Stimulated activated CD4-positive, alpha-beta T cell treated with anti-CD3 and anti-CD28 coated beads, Interleukin-12 subunit alpha, Interleukin-12 subunit beta, amount 100 ng/mL, for 4 hours (primary cell): ENCODE data around the gene BMP6.
"Not testable (repeated sequence)": the region's sequence is repeated elsewhere in the genome, so short reads cannot be mapped to it uniquely, and the experiment has no call there.

Source experiments
- DNase-seq: peaks from one replicate; pipeline ENCODE4 v3.0.0-alpha.2; 2020

The BMP6 gene

DNA sequence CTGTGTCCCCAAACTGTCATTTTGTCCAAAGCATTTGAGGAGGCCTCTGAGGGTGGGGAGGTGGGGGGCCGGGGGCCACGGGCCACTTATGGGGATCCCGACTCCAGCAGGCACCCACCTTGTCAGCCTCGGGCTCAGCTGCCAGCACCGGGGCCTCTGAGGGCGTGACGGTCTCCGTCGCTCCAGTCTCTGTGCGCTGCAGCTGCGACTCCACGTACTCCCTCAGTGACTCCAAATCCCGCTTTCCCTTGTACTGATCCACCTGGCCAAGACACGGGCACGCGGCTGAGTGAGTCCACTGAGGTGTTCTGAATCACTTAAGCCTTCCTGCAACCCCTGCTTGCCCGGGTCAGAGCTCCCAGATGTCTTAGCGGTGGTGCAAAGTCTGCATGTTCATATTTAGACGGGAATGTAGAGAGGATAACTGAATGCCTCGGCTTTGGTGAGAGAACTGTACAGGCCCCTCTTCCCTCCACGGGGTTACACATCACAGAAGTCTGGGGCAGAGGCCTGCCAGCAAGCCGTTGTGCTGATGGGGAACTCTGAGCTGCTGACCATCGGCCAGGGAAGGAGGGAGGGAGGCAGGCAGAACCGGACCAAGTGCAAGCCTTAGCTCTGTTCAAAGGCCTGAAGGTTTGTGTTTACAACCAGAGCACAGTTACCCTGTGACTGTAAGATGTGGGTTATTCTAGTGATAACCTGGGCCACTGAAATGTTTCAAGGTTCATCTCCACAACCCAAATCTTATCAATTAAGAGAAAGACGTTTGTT, 162.9 kb downstream of the BMP6 start:
- DNase-seq = no peak

DNA sequence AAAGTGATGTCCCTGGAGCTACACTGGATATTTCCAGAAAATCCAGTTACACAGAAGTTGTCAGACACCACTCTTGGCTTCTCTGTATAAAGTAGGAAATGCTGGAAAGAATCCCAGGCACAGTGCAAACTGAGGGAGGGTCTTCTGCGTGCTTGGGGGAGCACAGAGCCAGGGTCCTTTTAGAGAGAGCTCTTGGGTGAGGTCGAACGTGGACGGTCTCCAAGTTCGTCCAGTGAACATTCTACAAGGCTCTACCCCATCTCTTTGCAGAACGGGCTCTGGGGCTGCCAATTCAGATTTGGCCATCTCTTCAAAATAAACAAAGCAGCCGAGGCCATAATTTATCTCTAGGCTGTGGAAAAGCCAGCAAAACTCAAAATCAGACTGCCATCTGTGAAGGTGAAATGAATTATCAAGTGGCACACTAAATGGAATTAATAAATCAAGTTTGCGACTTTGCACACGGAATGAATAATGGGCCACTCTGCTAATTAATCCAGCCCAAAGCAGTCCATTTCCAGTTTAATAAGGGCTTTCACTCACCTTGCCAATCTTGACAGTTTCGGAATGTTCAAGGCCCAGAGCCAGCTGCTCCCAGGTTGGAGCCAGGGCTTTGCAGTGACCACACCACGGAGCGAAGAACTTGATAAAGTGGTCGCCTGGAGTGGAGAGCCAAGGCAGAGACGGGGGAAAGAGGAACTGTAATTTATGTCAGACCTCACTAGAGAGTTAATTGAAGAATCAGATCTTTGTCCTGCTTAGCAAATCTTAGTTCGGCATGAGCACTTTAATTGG, 165.4 kb downstream of the BMP6 start:
- DNase-seq = no peak

DNA sequence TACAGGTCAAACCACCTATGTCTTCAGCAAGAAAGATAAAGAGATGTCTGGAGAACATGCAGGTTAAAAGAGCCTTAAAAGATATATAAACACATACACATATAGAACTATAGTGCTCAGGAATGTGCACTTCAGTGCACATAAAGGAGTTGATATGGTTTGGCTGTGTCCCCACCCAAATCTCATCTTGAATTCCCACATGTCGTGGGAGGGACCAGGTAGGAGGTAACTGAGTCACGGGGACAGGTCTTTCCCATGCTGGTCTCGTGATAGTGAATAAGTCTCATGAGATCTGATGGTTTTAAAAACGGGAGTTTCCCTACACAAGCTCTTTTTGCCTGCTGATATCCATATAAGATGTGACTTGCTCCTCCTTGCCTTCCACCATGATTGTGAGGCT, 166.5 kb downstream of the BMP6 start:
- DNase-seq = not testable (repeated sequence)

DNA sequence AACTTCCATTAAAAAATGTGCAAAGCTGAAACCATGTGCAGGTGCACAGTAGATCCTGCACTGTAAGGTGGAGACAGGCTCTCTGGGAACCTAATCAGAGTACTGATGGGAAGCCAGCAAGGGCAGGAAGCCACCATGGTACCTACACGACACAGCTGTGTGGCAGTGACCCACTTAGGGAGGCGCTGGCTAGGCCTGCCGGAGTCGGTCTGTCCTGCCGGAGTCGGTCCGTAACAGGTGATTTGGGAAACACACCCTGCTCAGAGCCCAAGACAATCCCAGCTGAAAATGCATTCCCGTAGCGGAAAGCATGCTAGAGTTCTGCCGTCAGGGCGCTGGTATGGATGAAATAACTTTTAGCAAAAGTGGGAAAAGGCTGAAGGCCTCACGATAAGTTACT, 167.4 kb downstream of the BMP6 start:
- DNase-seq = no peak

DNA sequence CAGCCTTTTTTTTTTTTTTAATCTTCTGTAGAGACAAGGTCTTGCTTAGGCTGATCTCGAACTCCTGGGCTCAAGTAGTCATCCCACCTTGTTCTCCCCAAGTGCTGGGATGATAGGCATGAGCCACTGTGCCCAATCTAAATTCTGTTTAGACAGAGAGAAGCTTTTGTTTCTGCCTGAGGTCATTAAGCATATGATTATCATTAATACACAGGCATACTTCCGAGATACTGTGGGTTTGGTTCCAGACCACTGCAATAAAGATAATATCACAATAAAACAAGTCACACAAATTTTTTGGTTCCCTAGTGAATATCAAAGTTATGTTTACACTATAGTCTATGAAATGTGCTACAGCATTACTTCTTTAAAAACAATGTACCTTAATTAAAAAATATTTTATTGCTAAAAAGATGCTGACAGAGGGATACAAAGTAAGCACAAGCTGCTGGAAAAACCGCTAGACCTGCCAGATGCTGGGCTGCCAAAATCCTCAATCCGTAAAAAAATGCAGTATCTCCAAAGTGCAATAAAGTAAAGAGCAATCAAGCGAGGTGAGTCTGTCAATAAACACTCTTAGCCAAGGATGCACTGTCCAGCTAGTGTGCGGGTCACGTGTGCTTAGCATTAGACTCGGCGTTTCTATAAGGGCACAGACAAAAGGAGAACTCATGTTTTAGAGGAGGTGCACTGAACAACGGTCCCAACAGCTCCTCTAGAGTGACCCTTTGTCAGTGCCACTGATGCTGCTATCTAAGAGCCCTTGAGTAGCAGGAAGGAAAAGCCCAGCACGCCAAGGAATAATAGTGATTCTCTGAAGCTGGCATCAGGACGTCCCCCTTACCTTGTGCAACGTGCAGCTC, 168.6 kb downstream of the BMP6 start:
- no peak for DNase-seq

DNA sequence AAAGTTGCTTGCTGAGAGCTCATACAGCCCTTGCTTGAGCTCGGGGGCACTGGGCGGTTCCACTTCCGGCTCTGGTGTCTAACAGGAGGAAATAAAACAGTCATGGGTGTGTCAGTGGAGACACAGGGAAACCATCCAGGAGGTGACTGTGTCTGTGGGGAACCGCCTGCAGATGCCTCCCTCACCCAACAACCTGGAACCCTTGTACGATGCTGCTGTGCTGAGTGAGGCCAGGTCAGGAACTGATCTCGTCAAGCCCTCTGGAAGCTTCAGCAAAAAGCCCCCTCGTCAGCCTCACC, 169.2 kb downstream of the BMP6 start:
- no peak for DNase-seq

DNA sequence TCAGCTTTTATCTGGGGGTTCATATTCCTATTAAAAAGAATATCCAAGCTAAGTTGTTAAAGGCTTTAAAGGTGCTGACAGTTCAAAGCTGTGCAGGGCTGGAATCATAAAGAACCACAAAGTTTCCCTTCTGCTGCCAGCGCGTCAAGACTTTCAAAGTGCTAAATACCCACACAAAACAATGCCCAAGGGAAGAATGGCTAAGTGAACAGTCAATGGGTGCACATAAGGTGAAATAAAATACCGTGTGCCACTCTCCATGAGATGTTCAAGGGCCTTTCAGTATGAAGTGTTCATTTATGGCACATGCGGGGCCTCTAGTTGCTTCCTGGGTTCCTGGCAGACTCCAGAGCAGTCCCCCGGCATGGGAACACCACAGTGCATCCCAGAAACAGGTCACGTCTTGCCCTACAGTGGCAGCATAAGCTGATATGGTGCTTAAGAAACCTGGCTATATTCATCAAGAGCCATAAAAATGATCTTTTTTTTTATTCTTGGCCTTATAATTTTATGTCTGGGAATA, 170.6 kb downstream of the BMP6 start:
- no peak for DNase-seq

DNA sequence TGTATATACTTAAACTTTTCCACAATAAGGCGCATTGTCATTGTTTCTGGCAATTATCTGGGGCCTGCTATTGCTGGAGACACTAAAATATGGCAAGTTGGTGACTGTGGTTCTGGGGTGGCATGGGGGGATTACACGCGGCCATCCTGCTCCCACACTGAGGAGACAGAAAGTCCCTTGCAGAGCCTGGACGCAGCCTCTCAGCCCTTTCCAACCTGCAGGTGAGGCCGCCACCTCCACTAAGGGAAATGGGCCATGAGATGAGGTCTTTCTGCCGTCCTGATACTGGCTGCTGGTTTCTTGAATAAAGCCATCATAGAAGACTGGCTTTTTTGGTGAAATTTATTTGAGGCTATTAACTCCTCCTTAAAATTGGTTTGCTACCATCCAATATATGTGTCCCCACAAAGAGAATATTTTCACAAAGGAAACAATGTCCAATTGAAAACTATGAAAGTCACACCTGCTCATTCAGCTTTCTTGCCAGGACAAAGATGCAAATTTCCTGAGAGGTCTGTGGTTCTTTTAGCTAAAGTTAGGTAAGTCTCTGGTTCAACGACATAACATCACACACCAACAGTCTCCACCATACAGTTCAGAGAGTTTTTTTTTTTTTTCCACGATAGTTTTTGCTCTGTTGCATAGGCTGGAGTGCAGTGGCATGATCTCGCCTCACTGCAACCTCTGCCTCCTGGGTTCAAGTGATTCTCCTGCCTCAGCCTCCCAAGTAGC, 171.7 kb downstream of the BMP6 start:
- DNase-seq = no peak

DNA sequence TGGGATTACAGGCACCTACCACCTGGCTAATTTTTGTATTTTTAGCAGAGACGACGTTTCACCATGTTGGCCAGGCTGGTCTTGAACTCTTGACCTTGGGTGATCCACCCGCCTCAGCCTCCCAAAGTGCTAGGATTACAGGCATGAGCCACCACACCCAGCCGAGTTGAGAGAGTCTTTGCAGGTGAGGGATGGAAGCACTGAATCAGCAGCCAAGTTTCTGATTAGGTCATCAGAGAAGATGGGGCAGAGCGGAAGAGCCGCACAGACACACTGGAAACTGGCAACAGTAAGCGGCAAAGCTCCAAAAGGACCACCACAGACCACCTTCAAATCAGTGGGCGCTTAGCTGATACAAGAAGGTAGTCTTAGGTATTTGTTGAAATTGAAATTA, 172.3 kb downstream of the BMP6 start:
- DNase-seq = not testable (repeated sequence)

DNA sequence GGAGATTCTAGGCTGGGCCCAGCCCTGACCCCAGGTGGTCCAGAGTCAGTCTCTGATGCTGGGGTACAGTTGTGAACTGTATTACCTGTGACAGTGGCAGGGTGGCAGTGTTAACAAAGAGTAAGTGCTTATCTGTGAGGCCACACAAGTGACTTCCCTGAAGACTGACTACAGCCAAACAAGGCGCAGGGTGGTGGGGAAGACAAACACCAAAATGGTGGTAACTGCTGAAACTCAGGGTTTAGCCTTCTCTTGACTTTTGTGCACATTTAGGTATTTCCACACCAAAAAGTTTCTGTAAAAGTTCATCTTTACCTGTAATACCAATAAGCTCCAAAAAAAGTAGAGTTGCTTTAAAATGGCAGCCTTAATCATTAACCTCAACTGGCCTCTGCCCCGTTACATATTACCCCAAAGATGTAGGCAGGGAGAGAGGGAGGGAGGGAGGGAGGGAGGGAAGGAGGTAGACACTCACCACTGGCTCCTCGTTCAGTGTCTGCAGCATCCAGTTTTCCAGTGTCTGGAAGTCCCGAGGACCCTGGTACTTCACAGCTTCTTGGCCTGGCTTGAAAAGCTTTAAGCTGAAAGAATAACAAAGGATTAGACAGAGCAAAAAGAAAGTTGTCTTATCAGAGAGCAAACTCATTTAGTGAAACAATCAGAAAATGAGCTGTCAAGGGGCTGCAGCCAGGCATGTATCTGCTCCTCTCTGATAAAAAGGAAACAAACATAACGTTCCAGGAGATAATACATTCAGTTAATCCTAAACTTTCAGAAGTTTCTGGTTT, 173.4 kb downstream of the BMP6 start:
- no peak for DNase-seq

DNA sequence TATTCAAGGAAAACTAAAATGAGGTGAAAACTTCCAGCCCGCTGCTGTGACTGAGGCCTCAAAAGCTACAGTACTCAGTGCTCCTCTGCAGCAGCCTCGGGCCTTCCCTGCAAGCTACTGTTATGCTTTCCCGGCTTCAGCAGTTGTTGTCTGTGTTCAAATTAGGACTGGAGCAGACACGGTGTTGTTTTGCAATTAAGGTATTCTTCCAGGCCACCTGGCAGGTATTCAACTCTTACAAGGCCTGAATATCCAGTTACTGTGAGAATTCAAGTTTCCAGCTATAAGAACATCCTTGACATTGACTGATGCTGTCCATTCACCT, 174.0 kb downstream of the BMP6 start:
- no peak for DNase-seq

DNA sequence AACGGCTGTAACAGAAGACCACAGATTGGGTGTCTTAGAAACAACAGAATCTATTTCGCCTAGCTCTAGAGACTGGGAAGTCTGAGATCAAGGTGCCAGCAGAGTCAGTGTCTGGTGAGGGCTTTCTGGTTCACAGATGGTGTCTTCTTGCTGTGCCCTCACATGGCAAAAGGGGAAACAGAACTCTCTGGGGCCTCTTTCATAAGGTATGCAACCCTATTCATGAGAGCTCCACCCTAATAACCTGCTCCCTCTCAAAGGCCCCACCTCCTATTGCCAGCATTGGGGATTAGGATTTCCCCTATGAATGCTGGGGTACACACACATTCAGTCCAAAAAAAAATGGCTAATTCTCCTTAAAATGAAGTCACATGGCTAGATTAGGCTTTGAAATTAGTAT, 174.7 kb downstream of the BMP6 start:
- DNase-seq = no peak

DNA sequence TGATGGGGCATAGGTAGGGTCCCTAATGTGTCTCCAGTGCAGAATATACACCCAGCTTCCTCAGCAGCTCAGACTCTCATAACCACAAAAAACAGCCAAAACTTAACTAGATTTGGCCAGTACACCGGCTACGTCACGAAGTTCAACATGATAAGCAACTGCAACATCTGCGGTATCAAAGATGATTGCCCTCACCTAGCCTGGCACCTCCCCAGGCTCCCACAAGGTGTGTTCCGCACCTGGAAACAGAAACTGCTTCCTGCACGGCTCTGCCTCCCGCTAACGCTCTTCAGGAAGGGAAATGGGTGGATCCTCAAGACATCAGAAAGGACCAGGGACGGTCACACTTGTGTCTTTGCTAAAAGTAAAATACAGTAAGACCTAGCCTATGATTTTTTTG, 175.2 kb downstream of the BMP6 start:
- no peak for DNase-seq

DNA sequence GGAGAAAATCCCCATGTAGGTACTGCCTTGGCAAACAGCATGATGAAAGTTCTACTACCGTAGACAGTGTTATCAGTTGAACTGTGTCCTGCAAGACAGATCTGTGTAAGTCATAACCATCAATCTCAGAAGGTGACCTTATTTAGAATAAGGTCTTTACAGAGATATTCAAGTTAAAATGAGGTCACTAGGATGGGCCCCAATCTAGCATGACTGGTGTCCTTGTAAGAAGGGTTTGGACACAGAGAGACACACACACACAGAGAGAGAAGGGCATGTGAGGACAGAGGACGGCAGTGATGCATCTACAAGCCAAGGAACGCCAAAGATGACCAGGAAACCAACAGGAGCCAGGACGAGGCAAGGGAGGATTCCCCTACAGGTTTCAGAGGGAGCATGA, 175.9 kb downstream of the BMP6 start:
- DNase-seq = no peak

DNA sequence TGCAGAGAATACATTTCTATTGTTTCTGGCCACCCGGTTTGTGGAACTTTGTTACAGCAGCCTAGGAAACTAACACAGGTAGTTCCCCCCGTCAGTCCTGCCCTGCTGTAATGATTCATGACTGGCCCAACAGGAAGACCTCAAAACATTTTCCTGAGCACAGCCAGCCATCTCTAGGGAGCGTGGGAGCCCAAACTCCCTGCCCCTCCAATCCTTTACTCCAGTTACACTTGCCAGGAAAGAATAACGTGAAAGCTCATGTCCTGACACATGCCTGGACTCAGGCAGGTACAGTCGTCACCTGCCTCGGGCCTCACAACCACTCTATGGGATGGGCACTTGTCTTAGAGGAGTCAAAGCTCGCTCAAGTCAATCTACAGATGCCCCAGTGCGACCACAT, 176.3 kb downstream of the BMP6 start:
- DNase-seq = no peak

DNA sequence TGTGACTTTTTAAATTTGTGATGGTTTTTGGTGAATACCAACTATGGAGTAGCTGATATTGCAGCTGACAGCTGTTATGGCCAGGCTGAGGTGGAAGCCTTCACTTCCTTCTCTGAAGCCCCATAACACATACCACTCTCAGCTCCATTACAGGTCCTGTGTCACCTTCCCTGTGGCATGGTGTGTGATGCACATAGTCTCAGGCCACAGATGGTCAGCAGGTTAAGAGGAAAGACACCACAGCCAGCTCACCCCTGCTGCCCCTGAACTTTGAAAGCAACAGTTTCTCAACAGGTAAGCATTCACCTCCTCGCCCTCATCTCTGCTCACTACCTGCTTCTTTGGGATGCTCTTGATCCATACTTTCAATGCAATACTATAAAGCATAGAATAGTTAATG, 177.0 kb downstream of the BMP6 start:
- DNase-seq = no peak

DNA sequence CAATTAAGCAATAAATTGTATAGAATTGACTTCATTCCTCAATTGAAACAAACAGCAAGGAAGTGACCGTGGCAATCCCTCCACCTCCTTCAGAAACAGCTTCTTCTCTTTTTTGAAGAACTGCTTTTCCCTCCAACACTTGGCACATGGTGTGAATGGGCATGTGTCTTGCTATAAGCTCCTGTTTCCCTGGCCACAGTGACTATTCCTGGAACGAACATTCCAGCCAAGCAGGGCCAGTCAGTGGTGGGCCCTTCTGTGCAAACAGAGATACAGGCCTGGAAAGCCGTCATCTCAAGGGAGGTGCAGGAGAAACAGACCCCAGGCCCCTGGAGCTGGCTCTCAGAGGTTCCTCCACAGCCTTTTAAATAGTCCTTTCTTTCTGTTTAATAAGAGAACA, 177.8 kb downstream of the BMP6 start:
- no peak for DNase-seq

DNA sequence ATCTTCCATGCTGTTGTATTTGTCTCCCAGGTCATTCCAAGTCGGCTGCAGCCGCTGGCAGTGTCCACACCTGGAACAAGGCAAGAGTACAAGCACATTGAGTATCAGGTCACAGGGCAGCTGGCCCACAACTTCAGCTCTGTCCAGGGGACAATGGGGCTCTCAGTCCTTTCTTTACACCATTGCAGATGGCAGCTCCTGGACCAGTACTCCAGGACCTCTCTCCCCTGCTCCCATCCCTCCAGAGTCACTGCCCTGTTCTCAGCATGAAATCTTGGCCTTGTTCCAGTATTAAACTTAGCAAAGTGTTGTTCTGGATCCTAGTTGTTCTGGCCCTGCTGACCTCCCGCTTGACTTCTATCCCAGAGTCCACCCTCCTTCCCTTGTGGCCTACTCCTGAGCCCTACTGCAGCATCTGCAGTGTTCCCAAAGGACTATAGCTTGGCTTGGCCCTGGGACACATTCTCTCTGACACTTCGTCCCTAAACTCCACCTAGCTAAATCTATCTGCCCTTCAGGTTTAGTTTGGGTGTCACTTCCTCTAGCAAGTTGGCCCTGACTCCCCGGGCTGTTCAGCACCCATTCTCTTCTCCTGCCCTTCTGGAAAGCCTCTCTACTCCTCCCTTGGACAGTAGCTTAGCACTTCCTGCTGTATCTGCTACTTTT, 178.9 kb downstream of the BMP6 start:
- DNase-seq = no peak

DNA sequence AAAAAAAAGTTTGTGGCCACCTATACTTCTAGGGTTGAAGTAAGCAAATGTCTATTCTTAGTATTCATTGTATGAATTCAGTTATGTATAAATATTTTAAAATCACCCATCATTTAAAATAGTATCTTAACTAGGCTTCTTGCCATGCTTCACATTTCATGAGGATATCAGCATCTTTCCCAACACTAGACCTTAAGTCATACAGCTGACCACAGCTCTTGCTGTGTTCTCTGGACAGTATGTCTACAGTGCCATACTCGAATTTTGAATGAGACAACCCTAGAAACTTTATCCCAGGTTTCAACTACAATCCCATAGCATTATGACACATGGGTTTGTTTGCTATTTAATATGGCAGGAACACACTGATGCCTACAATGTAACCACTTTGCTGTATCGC, 179.5 kb downstream of the BMP6 start:
- no peak for DNase-seq

DNA sequence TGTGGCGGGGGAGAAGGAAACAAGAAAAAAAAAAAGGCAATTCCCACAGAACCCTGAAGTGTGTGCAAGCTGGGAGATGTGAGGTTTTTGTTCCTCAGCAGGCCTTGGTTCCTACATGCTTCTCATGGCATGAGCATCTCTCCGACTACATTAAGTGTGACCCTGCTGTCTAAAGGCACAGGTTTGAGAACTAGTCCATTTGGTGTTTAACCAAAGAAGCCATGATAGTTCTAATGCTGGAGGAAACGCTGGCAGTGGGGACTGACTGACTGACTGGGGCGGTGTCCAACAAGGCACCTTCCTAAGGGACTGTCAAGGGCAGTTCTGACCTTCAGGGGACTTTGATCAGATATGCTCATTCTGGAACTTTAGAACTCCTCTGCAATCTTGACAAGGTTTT, 180.8 kb downstream of the BMP6 start:
- DNase-seq = no peak

DNA sequence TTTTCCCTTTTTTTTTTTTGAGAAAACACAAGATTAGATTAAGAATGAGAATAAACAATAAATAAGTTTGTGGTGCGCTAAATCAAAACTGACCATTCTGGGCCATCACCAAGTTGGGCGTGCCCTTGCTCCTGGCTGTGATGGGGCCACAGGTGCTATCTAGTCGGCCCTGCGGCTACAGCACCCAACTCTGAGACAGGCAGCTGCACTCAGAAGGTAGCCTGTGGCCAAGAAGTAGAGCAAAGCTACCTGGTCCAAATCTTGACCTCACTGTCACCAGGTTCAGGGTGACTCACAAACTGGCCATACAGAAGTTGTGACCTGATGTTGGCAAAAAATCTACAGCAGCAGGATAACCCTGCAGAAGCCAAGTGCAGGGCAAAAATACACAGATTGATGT, 181.3 kb downstream of the BMP6 start:
- DNase-seq = no peak
